ENCODE data around the gene PIK3R4.

The PIK3R4 gene

DNA sequence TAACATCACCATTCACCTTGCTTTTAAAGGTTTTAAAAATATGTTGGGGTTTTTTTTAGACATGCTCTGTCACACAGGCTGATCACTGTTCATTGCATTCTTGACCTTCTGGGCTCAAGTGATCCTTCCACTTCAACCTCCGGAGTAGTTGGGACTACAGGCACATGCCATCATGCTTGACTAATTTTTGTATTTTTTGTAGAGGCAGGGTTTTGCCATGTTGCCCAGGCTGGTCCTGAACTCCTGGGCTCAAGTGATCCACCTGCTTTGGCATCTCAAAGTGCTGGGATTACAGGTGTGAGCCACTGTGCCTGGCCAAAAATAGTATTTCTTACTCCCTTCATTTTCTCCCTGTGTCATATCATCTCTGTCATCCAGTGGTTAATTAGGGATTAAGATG, 101.4 kb downstream of the PIK3R4 start:
- H3K79me2 ChIP-seq (ENCODE audit: insufficient read depth, low read depth) = no peaks in the 10 kb centered on the region
- no peak overlapping the region for H3K9ac ChIP-seq
- H4K20me1 ChIP-seq (ENCODE audit: insufficient read depth) = no peaks in the 10 kb centered on the region
- H3K27ac ChIP-seq = no peak overlapping the region
- H3K27me3 ChIP-seq (ENCODE audit: insufficient read depth, low read depth) = no peaks in the 10 kb centered on the region
- TF ChIP-seq, protein P1, sequence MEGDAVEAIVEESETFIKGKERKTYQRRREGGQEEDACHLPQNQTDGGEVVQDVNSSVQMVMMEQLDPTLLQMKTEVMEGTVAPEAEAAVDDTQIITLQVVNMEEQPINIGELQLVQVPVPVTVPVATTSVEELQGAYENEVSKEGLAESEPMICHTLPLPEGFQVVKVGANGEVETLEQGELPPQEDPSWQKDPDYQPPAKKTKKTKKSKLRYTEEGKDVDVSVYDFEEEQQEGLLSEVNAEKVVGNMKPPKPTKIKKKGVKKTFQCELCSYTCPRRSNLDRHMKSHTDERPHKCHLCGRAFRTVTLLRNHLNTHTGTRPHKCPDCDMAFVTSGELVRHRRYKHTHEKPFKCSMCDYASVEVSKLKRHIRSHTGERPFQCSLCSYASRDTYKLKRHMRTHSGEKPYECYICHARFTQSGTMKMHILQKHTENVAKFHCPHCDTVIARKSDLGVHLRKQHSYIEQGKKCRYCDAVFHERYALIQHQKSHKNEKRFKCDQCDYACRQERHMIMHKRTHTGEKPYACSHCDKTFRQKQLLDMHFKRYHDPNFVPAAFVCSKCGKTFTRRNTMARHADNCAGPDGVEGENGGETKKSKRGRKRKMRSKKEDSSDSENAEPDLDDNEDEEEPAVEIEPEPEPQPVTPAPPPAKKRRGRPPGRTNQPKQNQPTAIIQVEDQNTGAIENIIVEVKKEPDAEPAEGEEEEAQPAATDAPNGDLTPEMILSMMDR (conservative IDR thresholded peaks at IDR 0.05; ENCODE audit: low read depth, low read length) = no peak
- no peaks in the 10 kb centered on the region for H3K4me1 ChIP-seq (ENCODE audit: low read depth, poor library complexity, severe bottlenecking)
- no peaks in the 10 kb centered on the region for H3K36me3 ChIP-seq (ENCODE audit: insufficient read depth)
- no peak overlapping the region for H2AFZ ChIP-seq (ENCODE audit: low read depth)
- no peak overlapping the region for H3K4me3 ChIP-seq (IDR thresholded peaks at IDR 0.05; ENCODE audit: insufficient read depth, low read depth, low read length)
- no peak overlapping the region for H3K4me2 ChIP-seq

GRCh38 chr3:130644628-130645253, 101.9 kb downstream of the PIK3R4 start:
- no peak overlapping the region for H3K27ac ChIP-seq
- H3K4me3 ChIP-seq (IDR thresholded peaks at IDR 0.05; ENCODE audit: insufficient read depth, low read depth, low read length) = no peak overlapping the region
- TF ChIP-seq, protein P1 (conservative IDR thresholded peaks at IDR 0.05; ENCODE audit: low read depth, low read length) = no peak
- H3K4me2 ChIP-seq = no peak overlapping the region
- no peaks in the 10 kb centered on the region for H3K79me2 ChIP-seq (ENCODE audit: insufficient read depth, low read depth)
- H3K36me3 ChIP-seq (ENCODE audit: insufficient read depth) = no peaks in the 10 kb centered on the region
- H3K27me3 ChIP-seq (ENCODE audit: insufficient read depth, low read depth) = no peaks in the 10 kb centered on the region
- H3K4me1 ChIP-seq (ENCODE audit: low read depth, poor library complexity, severe bottlenecking) = no peaks in the 10 kb centered on the region
- no peak overlapping the region for H3K9ac ChIP-seq
- H2AFZ ChIP-seq (ENCODE audit: low read depth) = no peak overlapping the region
- H4K20me1 ChIP-seq (ENCODE audit: insufficient read depth) = no peaks in the 10 kb centered on the region

DNA sequence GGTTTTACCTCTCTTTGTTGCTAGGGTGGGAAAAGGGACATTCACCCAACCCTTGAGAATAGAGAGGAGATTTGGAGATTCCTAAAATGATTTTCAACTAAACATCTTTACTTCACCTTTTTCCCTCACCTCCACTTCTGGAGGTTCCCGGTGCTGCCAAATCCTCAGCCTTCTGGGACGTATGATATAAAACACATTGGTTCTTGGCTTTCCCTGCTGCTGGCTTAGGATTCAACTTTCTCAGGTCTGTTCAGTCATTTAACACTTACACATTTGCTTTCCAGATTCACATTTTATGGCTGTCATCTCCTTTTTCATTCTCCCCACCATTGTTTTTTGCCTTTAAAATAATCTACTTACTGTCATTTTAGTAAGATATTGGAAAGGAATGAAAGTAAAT, 106.6 kb downstream of the PIK3R4 start:
- no peaks in the 10 kb centered on the region for H3K79me2 ChIP-seq (ENCODE audit: insufficient read depth, low read depth)
- no peak overlapping the region for H2AFZ ChIP-seq (ENCODE audit: low read depth)
- no peaks in the 10 kb centered on the region for H4K20me1 ChIP-seq (ENCODE audit: insufficient read depth)
- H3K27me3 ChIP-seq (ENCODE audit: insufficient read depth, low read depth) = no peaks in the 10 kb centered on the region
- TF ChIP-seq, protein P1 (conservative IDR thresholded peaks at IDR 0.05; ENCODE audit: low read depth, low read length) = no peak
- no peak overlapping the region for H3K27ac ChIP-seq
- no peak overlapping the region for H3K9ac ChIP-seq
- H3K4me2 ChIP-seq = no peak overlapping the region
- H3K4me3 ChIP-seq (IDR thresholded peaks at IDR 0.05; ENCODE audit: insufficient read depth, low read depth, low read length) = no peak overlapping the region
- H3K36me3 ChIP-seq (ENCODE audit: insufficient read depth) = no peaks in the 10 kb centered on the region
- H3K4me1 ChIP-seq (ENCODE audit: low read depth, poor library complexity, severe bottlenecking) = no peaks in the 10 kb centered on the region

DNA sequence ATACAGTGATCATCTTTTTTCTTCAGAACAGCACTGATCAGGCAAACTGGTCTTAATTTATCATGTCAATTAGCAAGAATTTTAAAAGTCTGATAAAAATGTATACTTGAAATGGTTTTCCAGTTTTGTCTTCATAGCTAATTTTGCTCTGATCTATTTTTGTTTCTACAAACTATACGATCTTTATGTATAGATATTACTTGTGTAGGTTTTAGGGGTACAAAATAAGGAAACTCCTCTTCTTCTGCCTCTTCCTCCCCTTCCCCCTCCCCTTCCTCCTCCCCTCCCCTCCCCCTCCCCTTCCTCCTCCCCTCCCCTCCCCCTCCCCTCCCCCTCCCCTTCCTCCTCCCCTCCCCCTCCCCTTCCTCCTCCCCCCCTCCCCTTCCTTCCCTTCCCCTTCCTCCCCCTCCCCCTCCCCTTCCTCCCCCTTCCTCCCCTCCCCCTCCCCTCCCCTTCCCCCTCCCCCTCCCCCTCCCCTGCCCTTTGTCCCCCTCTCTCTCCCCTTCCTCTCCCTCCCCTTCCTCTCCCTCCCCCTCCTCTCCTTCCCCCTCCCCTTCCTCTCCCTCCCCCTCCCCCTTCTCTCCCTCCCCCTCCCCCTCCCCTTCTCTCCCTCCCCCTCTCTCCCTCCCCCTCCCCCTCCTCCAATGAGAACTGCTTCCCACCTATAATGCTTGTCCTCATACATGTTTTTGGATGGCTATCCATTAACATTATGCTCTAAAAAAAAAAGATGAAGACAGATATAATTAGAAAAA, 110.0 kb downstream of the PIK3R4 start:
- Histone ChIP-seq H3K27me3 (ENCODE audit: insufficient read depth, low read depth) (no peaks in the 10 kb centered on the region), H3K79me2 (ENCODE audit: insufficient read depth, low read depth) (no peaks in the 10 kb centered on the region), H3K4me2 (no peak overlapping the region), H3K36me3 (ENCODE audit: insufficient read depth) (no peaks in the 10 kb centered on the region), H3K9ac (no peak overlapping the region), H4K20me1 (ENCODE audit: insufficient read depth) (no peaks in the 10 kb centered on the region), H2AFZ (ENCODE audit: low read depth) (no peak overlapping the region), H3K4me1 (ENCODE audit: low read depth, poor library complexity, severe bottlenecking) (no peaks in the 10 kb centered on the region), H3K27ac (no peak overlapping the region), H3K4me3 (IDR thresholded peaks at IDR 0.05; ENCODE audit: insufficient read depth, low read depth, low read length) (no peak overlapping the region)
- TF ChIP-seq, protein P1 (conservative IDR thresholded peaks at IDR 0.05; ENCODE audit: low read depth, low read length) = no peak
